K562 (cell line): ENCODE measurements around the gene BMAL1. TPM values are rescaled to one million over a fixed set of nuclear protein-coding genes. Genes with fewer than 3 reads are reported as not detected.

Experiments
- EGR1 ChIP-seq: fragments of 450-650 bp; conservative IDR thresholded peaks from 2 replicates; pipeline ENCODE4 v1.6.1; 2017; ENCODE audit warnings: mild to moderate bottlenecking
- REST ChIP-seq, 2 experiments: fragments of 450-650 bp; formaldehyde crosslinking in 1 of 2; IDR thresholded peaks; 2 replicates each; pipeline versions ENCODE4 v1.4.0 to v1.6.1; 2014 to 2020; ENCODE audit warnings: mild to moderate bottlenecking in 2 of 2, borderline replicate concordance in 1 of 2, low read depth in 1 of 2
- polyA plus RNA-seq, 8 experiments: library from polyadenylated mRNA; depleted of rRNA in 4 of 8; stranded (reverse) in 5 of 8; unstranded in 3 of 8; fragments of >200 nt; fragmentation: Nextera tagmentation in 2 of 8; fragmentation: Illumina TruSeq in 1 of 8; extraction: Ambion mirVana in 2 of 8; extraction: Trizol in 1 of 8; gene quantifications; 2 replicates each; pipeline versions ENCODE4 v1.2.1 to v1.2.3, GENCODE V29; 2011 to 2014; ENCODE audit warnings: inconsistent platforms in 1 of 8, missing spikeins in 1 of 8
- total RNA-seq, 7 experiments: library from RNA; depleted of rRNA in 6 of 7; stranded (reverse); fragments of >200 nt in 6 of 7; fragmentation: Illumina TruSeq in 2 of 7; extraction: Trizol in 2 of 7; gene quantifications; 2 replicates each; pipeline versions ENCODE4 v1.2.1 to v1.2.3, GENCODE V29; 2011 to 2021; ENCODE audit warnings: low replicate concordance in 1 of 7

Gene BMAL1
- total and polyA plus RNA-seq, 9 of the 15 experiments (the other 6 are each of a cell fraction or from before 2014, with no cell fraction given): 0.14 to 2.4 (median 0.64) TPM

- TF ChIP-seq REST (IDR thresholded peaks at IDR 0.05; ENCODE audit: borderline replicate concordance) (peak; percentile 84), REST (CRISPR knock-in tag; IDR thresholded peaks at IDR 0.05; ENCODE audit: low read depth) (0 out of 2 replicates have a peak, but pooled peaks have one; percentile 54), EGR1 (no peak)
These were observed 11.5 kb downstream of the BMAL1 start (continued) for GRCh38 chr11:13289081-13289480.
